ENCODE data around the gene PSMD2. TPM values are rescaled to one million over a fixed set of nuclear protein-coding genes. Genes with fewer than 3 reads are reported as not detected.
"Not testable (repeated sequence)": the region's sequence is repeated elsewhere in the genome, so short reads cannot be mapped to it uniquely, and the experiment has no call there.

PSMD2 gene
- total and polyA plus RNA-seq, 4 donors: 77.5 to 213 (median 161) TPM

DNA sequence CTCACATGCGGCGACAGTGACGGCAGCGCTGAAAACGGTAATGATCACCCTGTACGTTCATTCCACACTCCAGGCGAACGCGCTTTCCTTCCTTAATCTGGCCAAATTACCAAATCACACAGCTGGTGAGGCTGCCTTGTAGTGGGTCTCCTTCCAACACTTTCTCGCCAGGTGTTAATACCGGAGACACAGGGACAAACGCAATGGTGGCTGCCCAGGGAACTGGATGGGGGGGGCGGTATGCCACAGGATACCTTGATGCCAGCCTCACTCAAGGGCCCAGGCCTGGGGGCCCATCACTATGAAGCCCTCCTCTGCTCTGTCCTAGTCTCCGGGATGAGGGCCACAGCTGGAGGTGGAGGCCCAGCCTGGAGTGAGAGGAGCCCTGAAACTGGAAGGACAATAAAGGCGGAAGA is 36.3 kb upstream of the PSMD2 start:
- H3K27ac ChIP-seq (ENCODE audit: low read depth in 1 of 2, low read length in 2 of 2): no peak overlapping the region
- H3K27me3 ChIP-seq (ENCODE audit: control insufficient read depth in 4 of 4, insufficient read depth in 4 of 4, low read length in 3 of 4): no peaks in the 10 kb centered on the region
- no peaks in the 10 kb centered on the region for H3K9me3 ChIP-seq (ENCODE audit: control insufficient read depth in 4 of 4, low read length in 3 of 4)
- no peak for DNase-seq (ENCODE audit: low spot score)
- TF ChIP-seq HNF4A (conservative IDR thresholded peaks at IDR 0.05): no peak
- no peak for TF ChIP-seq RAD21 (IDR thresholded peaks at IDR 0.05)
- no peak for TF ChIP-seq YY1 (IDR thresholded peaks at IDR 0.05)
- no peak for TF ChIP-seq HNF4G (IDR thresholded peaks at IDR 0.05)
- TF ChIP-seq, protein P1, sequence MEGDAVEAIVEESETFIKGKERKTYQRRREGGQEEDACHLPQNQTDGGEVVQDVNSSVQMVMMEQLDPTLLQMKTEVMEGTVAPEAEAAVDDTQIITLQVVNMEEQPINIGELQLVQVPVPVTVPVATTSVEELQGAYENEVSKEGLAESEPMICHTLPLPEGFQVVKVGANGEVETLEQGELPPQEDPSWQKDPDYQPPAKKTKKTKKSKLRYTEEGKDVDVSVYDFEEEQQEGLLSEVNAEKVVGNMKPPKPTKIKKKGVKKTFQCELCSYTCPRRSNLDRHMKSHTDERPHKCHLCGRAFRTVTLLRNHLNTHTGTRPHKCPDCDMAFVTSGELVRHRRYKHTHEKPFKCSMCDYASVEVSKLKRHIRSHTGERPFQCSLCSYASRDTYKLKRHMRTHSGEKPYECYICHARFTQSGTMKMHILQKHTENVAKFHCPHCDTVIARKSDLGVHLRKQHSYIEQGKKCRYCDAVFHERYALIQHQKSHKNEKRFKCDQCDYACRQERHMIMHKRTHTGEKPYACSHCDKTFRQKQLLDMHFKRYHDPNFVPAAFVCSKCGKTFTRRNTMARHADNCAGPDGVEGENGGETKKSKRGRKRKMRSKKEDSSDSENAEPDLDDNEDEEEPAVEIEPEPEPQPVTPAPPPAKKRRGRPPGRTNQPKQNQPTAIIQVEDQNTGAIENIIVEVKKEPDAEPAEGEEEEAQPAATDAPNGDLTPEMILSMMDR (IDR thresholded peaks at IDR 0.05; ENCODE audit: low read depth, low read length, missing input control): no peak
- TF ChIP-seq, protein P2, sequence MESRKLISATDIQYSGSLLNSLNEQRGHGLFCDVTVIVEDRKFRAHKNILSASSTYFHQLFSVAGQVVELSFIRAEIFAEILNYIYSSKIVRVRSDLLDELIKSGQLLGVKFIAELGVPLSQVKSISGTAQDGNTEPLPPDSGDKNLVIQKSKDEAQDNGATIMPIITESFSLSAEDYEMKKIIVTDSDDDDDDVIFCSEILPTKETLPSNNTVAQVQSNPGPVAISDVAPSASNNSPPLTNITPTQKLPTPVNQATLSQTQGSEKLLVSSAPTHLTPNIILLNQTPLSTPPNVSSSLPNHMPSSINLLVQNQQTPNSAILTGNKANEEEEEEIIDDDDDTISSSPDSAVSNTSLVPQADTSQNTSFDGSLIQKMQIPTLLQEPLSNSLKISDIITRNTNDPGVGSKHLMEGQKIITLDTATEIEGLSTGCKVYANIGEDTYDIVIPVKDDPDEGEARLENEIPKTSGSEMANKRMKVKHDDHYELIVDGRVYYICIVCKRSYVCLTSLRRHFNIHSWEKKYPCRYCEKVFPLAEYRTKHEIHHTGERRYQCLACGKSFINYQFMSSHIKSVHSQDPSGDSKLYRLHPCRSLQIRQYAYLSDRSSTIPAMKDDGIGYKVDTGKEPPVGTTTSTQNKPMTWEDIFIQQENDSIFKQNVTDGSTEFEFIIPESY (IDR thresholded peaks at IDR 0.05): no peak
- TF ChIP-seq JUND (IDR thresholded peaks at IDR 0.05): no peak
- TF ChIP-seq EGR1 (IDR thresholded peaks at IDR 0.05; ENCODE audit: low read depth in 2 of 2): no peak
- no peak for TF ChIP-seq TAF1 (conservative IDR thresholded peaks at IDR 0.05)
- TF ChIP-seq NR2F2 (IDR thresholded peaks at IDR 0.05): no peak
- TF ChIP-seq, protein P3, sequence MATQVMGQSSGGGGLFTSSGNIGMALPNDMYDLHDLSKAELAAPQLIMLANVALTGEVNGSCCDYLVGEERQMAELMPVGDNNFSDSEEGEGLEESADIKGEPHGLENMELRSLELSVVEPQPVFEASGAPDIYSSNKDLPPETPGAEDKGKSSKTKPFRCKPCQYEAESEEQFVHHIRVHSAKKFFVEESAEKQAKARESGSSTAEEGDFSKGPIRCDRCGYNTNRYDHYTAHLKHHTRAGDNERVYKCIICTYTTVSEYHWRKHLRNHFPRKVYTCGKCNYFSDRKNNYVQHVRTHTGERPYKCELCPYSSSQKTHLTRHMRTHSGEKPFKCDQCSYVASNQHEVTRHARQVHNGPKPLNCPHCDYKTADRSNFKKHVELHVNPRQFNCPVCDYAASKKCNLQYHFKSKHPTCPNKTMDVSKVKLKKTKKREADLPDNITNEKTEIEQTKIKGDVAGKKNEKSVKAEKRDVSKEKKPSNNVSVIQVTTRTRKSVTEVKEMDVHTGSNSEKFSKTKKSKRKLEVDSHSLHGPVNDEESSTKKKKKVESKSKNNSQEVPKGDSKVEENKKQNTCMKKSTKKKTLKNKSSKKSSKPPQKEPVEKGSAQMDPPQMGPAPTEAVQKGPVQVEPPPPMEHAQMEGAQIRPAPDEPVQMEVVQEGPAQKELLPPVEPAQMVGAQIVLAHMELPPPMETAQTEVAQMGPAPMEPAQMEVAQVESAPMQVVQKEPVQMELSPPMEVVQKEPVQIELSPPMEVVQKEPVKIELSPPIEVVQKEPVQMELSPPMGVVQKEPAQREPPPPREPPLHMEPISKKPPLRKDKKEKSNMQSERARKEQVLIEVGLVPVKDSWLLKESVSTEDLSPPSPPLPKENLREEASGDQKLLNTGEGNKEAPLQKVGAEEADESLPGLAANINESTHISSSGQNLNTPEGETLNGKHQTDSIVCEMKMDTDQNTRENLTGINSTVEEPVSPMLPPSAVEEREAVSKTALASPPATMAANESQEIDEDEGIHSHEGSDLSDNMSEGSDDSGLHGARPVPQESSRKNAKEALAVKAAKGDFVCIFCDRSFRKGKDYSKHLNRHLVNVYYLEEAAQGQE (IDR thresholded peaks at IDR 0.05): no peak
- TF ChIP-seq, protein P4, sequence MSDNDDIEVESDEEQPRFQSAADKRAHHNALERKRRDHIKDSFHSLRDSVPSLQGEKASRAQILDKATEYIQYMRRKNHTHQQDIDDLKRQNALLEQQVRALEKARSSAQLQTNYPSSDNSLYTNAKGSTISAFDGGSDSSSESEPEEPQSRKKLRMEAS (IDR thresholded peaks at IDR 0.05): no peak
- no peak for TF ChIP-seq FOXA2 (IDR thresholded peaks at IDR 0.05)
- no peak for TF ChIP-seq RXRA (IDR thresholded peaks at IDR 0.05)
- no peak for TF ChIP-seq GABPA (IDR thresholded peaks at IDR 0.05 in 1 of 2, conservative IDR thresholded peaks at IDR 0.05 in 1 of 2)
- TF ChIP-seq SP1 (IDR thresholded peaks at IDR 0.05): no peak
- WGBS: 20% methylated on average over 15 of the region's 15 CpGs
- H3K36me3 ChIP-seq (ENCODE audit: control insufficient read depth in 4 of 4, insufficient read depth in 3 of 4, low read depth in 1 of 4, low read length in 3 of 4): peaks cover 0 to 5% (median 0%) of the 10 kb centered on the region in 4 donors
- peaks cover 9 to 29% (median 14%) of the 10 kb centered on the region in 4 donors for H3K4me1 ChIP-seq (ENCODE audit: control insufficient read depth in 4 of 4, insufficient read depth in 4 of 4, low read length in 3 of 4)
- no peak overlapping the region for H3K9ac ChIP-seq (ENCODE audit: low read depth in 1 of 2, low read length in 2 of 2)
- peak overlapping the region in 1 of 3 donors; percentile 67 for H3K4me3 ChIP-seq (ENCODE audit: low read depth in 1 of 3, low read length in 3 of 3)

DNA sequence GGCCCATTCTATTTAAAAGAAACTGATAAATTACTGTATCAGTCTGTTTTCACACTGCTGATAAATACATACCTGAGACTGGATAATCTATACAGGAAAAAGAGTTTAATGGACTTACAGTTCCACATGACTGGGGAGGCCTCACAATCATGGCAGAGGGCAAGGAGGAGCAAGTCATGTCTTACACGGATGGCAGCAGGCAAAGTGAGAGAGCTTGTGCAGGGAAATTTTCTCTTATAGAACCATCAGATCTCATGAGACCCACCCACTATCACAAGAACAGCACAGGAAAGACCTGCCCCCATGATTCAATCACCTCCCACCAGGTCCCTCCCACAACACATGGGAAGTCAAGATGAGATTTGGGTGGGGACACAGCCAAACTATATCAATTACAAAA is 31.8 kb upstream of the PSMD2 start:
- not testable (repeated sequence) for H3K4me1 ChIP-seq (ENCODE audit: control insufficient read depth in 4 of 4, insufficient read depth in 4 of 4, low read length in 3 of 4); H3K9me3 ChIP-seq (ENCODE audit: control insufficient read depth in 4 of 4, low read length in 3 of 4); H3K36me3 ChIP-seq (ENCODE audit: control insufficient read depth in 4 of 4, insufficient read depth in 3 of 4, low read depth in 1 of 4, low read length in 3 of 4); DNase-seq (ENCODE audit: low spot score); H3K27me3 ChIP-seq (ENCODE audit: control insufficient read depth in 4 of 4, insufficient read depth in 4 of 4, low read length in 3 of 4); H3K4me3 ChIP-seq (ENCODE audit: low read depth in 1 of 3, low read length in 3 of 3); H3K27ac ChIP-seq (ENCODE audit: low read depth in 1 of 2, low read length in 2 of 2); H3K9ac ChIP-seq (ENCODE audit: low read depth in 1 of 2, low read length in 2 of 2)
- WGBS: 90% methylated on average over 1 of the region's 1 CpG
